HCT116 (cell line): ENCODE measurements around the gene LGALS12. TPM values are rescaled to one million over a fixed set of nuclear protein-coding genes. Genes with fewer than 3 reads are reported as not detected.
"Not testable (repeated sequence)": the region's sequence is repeated elsewhere in the genome, so short reads cannot be mapped to it uniquely, and the experiment has no call there.

ENCODE experiments used
- ATAC-seq: fragments of 200-7000 bp; cut with Tn5 transposase; 2 replicates; pipeline ENCODE4 v1.9.1; 2020; ENCODE audit warnings: mild to moderate bottlenecking, moderate library complexity
- BruUV-seq: library from RNA; stranded (reverse); fragments of 400-500 nt; replicated peaks from 2 replicates; lab custom pipeline; 2021; lab: Mats Ljungman, UMichigan
- CTCF ChIA-PET: fragments of 300-600 bp; sonication (Branson Sonifier 250); formaldehyde crosslinking; loops from one replicate; lab custom pipeline; 2021; ENCODE audit warnings: antibody characterized with exemption; lab: Charles Lee
- POLR2A ChIA-PET: fragments of 300-600, 350-600 bp; sonication (Branson Sonifier 250); formaldehyde crosslinking; loops from one replicate; lab custom pipeline; 2021; ENCODE audit warnings: antibody characterized with exemption; lab: Charles Lee
- RAD21 ChIA-PET, 2 experiments: fragments of 300-600 bp; sonication (Branson Sonifier 250); formaldehyde crosslinking; loops; one replicate each; lab custom pipeline; 2023; ENCODE audit warnings: low total read pairs in 2 of 2; ENCODE audit not compliant: uncharacterized antibody in 2 of 2, unreplicated experiment in 2 of 2, low non-redundant PET in 1 of 2; lab: Charles Lee
- DNase-seq: peaks from one replicate; pipeline ENCODE4 v3.0.0-alpha.2; 2010; ENCODE audit warnings: low read depth, low spot score
- H2AFZ ChIP-seq: fragments of 200-600 bp; shearing (Covaris generic), sonication (generic); 2 replicates; pipeline ENCODE4 v1.6.1; 2017; ENCODE audit warnings: low read depth, mixed run types, mixed read lengths, antibody characterized with exemption, low read length; ENCODE audit not compliant: poor library complexity, severe bottlenecking
- H3K27ac ChIP-seq: 2 replicates; pipeline ENCODE4 v1.5.1; 2012; ENCODE audit warnings: low read depth, low read length
- H3K27me3 ChIP-seq: fragments of 200-600 bp; sonication (generic); 2 replicates; pipeline ENCODE4 v1.6.1; 2016; ENCODE audit warnings: mixed run types, low read length, mixed read lengths; ENCODE audit not compliant: insufficient read depth
- H3K36me3 ChIP-seq, 2 experiments: fragments of 200-500 bp in 1 of 2; fragments of 200-600 bp in 1 of 2; sonication (Bioruptor generic) in 1 of 2; sonication (generic) in 1 of 2; 2 replicates each; pipeline versions ENCODE4 v1.5.1 to v1.6.1; 2014 to 2016; ENCODE audit warnings: low read length in 2 of 2, inconsistent platforms in 1 of 2, mixed read lengths in 1 of 2, mixed run types in 1 of 2; ENCODE audit not compliant: insufficient read depth in 2 of 2, control insufficient read depth in 1 of 2
- H3K4me1 ChIP-seq, 2 experiments: fragments of 200-600 bp in 1 of 2; sonication (generic) in 1 of 2; 2 replicates each; pipeline versions ENCODE4 v1.5.1 to v1.6.1; 2012 to 2017; ENCODE audit warnings: low read length in 2 of 2, inconsistent platforms in 1 of 2, mild to moderate bottlenecking in 1 of 2, mixed read lengths in 1 of 2, mixed run types in 1 of 2, moderate library complexity in 1 of 2; ENCODE audit not compliant: insufficient read depth in 2 of 2, control insufficient read depth in 1 of 2
- H3K4me2 ChIP-seq: fragments of 200-600 bp; sonication (generic); 2 replicates; pipeline ENCODE4 v1.6.1; 2017; ENCODE audit warnings: mixed run types, low read length, mixed read lengths
- H3K4me3 ChIP-seq, 2 experiments: fragments of 200-600 bp in 1 of 2; sonication (generic) in 1 of 2; replicated peaks in 1 of 2; 2 replicates each; pipeline ENCODE4 v1.5.1; 2011 to 2016; ENCODE audit warnings: low read length in 2 of 2, control low read depth in 1 of 2, low read depth in 1 of 2, mild to moderate bottlenecking in 1 of 2, mixed read lengths in 1 of 2, mixed run types in 1 of 2
- H3K79me2 ChIP-seq: fragments of 200-600 bp; sonication (generic); 2 replicates; pipeline ENCODE4 v1.6.1; 2017; ENCODE audit warnings: mild to moderate bottlenecking, mixed run types, low read length, moderate library complexity, mixed read lengths; ENCODE audit not compliant: insufficient read depth
- H3K9ac ChIP-seq: fragments of 200-600 bp; sonication (generic); 2 replicates; pipeline ENCODE4 v1.6.1; 2016; ENCODE audit warnings: low read length, mixed read lengths
- H3K9me2 ChIP-seq: fragments of 200-600 bp; sonication (generic), shearing (Covaris generic); 2 replicates; pipeline ENCODE4 v1.6.1; 2017; ENCODE audit warnings: mixed run types, mild to moderate bottlenecking, moderate library complexity; ENCODE audit not compliant: insufficient read depth
- H3K9me3 ChIP-seq, 2 experiments: fragments of 200-500 bp in 1 of 2; fragments of 200-600 bp in 1 of 2; sonication (Bioruptor generic) in 1 of 2; sonication (generic) in 1 of 2; 2 replicates each; pipeline ENCODE4 v1.6.1; 2014 to 2017; ENCODE audit warnings: low read length in 2 of 2, mixed read lengths in 2 of 2, inconsistent platforms in 1 of 2, low read depth in 1 of 2, mild to moderate bottlenecking in 1 of 2, mixed run types in 1 of 2, moderate library complexity in 1 of 2; ENCODE audit not compliant: control insufficient read depth in 1 of 2, insufficient read depth in 1 of 2
- H4K20me1 ChIP-seq: fragments of 200-600 bp; sonication (generic), shearing (Covaris generic); 2 replicates; pipeline ENCODE4 v1.6.1; 2017; ENCODE audit warnings: mixed run types, mild to moderate bottlenecking, moderate library complexity; ENCODE audit not compliant: insufficient read depth
- ATF3 ChIP-seq: IDR thresholded peaks from 2 replicates; pipeline ENCODE4 v1.6.1; 2012
- CBX3 ChIP-seq: IDR thresholded peaks from 2 replicates; pipeline ENCODE4 v1.6.1; 2012; ENCODE audit warnings: low read depth
- EGR1 ChIP-seq: IDR thresholded peaks from 2 replicates; pipeline ENCODE4 v1.6.1; 2012; ENCODE audit warnings: low read depth
- ELF1 ChIP-seq: IDR thresholded peaks from 2 replicates; pipeline ENCODE4 v1.6.1; 2012; ENCODE audit warnings: low read depth, borderline replicate concordance
- EZH2phosphoT487 ChIP-seq: fragments of 200-600 bp; IDR thresholded peaks from 2 replicates; pipeline ENCODE4 v1.6.1; 2018; ENCODE audit warnings: antibody characterized with exemption, borderline replicate concordance
- JUND ChIP-seq: IDR thresholded peaks from 2 replicates; pipeline ENCODE4 v1.6.1; 2012
- MAX ChIP-seq: IDR thresholded peaks from 2 replicates; pipeline ENCODE4 v1.6.1; 2012
- POLR2AphosphoS5 ChIP-seq: IDR thresholded peaks from 2 replicates; pipeline ENCODE4 v1.6.1; 2011; ENCODE audit warnings: mild to moderate bottlenecking, low read depth, low read length, moderate library complexity
- SRF ChIP-seq: IDR thresholded peaks from 2 replicates; pipeline ENCODE4 v1.6.1; 2012; ENCODE audit warnings: low read depth
- TCF7L2 ChIP-seq: IDR thresholded peaks from 2 replicates; pipeline ENCODE4 v1.7.0; 2011; ENCODE audit warnings: borderline replicate concordance, inconsistent platforms; ENCODE audit not compliant: insufficient read depth, insufficient read length; ENCODE audit errors: extremely low read depth
- ZNF274 ChIP-seq: fragments of 200-500 bp; sonication (Bioruptor generic); IDR thresholded peaks from 2 replicates; pipeline ENCODE4 v1.6.1; 2014; ENCODE audit warnings: mild to moderate bottlenecking, low read depth, low read length, inconsistent platforms
- intact Hi-C: fragments of 100-400 bp; cut with micrococcal nuclease; formaldehyde crosslinking; loops from 2 replicates; pipeline ENCODE4 v1.10.0; 2022
- total RNA-seq: library from RNA; stranded (reverse); gene quantifications from one replicate; pipeline ENCODE4 v1.2.1, GENCODE V29; 2021; ENCODE audit not compliant: unreplicated experiment

Gene LGALS12
- total RNA-seq, 1 experiment from 2014 or later = not detected

- Histone ChIP-seq H4K20me1 (no peaks in the 10 kb centered on the region), H3K4me3 (no peak overlapping the region), H3K27me3 (no peaks in the 10 kb centered on the region)
- no peak for TF ChIP-seq CBX3
- no peak for TF ChIP-seq EGR1
- TF ChIP-seq ATF3 = no peak
- TF ChIP-seq TCF7L2 = no peak
- no peak for TF ChIP-seq ELF1
- TF ChIP-seq ZNF274 = no peak
- no peak for TF ChIP-seq EZH2phosphoT487
- no peak for TF ChIP-seq POLR2AphosphoS5
- TF ChIP-seq MAX = no peak
- TF ChIP-seq SRF = no peak
- no peak for TF ChIP-seq JUND
- TF ChIP-seq, all 23 proteins: peak for 0
- H3K9ac ChIP-seq = no peak overlapping the region
- DNase-seq (no peak), ATAC-seq (no peak)
- intact Hi-C loops = no loop called here
- POLR2A ChIA-PET = no interaction called here
- no peak overlapping the region for H3K4me2 ChIP-seq
- H2AFZ ChIP-seq = no peak overlapping the region
- CTCF ChIA-PET = no interaction called here
- RAD21 ChIA-PET = no interaction called here
- no TSS peak for BruUV-seq
- H3K9me2 ChIP-seq = no peaks in the 10 kb centered on the region
- H3K4me1 ChIP-seq = no peaks in the 10 kb centered on the region
- no peaks in the 10 kb centered on the region for H3K79me2 ChIP-seq
- no peaks in the 10 kb centered on the region for H3K9me3 ChIP-seq
- H3K36me3 ChIP-seq = no peaks in the 10 kb centered on the region
- H3K27ac ChIP-seq = no peak overlapping the region
Measured at GRCh38 chr11:63549411-63549810, 43.5 kb downstream of the LGALS12 start.

- intact Hi-C loops, CTCF ChIA-PET, ATAC-seq: not testable (repeated sequence)
Measured at GRCh38 chr11:63550156-63550700, 44.3 kb downstream of the LGALS12 start.

More at GRCh38 chr11:63550156-63550700, 44.3 kb downstream of the LGALS12 start:
- H2AFZ ChIP-seq, H3K36me3 ChIP-seq, H3K4me1 ChIP-seq, H3K4me2 ChIP-seq, H3K9me3 ChIP-seq, H3K9ac ChIP-seq, DNase-seq, RAD21 ChIA-PET, H3K4me3 ChIP-seq, H3K27ac ChIP-seq, POLR2A ChIA-PET, BruUV-seq, H3K27me3 ChIP-seq, H4K20me1 ChIP-seq, H3K79me2 ChIP-seq, H3K9me2 ChIP-seq: not testable (repeated sequence)
